HG03378 (cell line): ENCODE measurements around the gene MALRD1.

Experiments used
- ATAC-seq: cut with Tn5 transposase; IDR thresholded peaks from one replicate; pipeline ENCODE4 v1.9.1; 2021; ENCODE audit warnings: mild to moderate bottlenecking, moderate library complexity; ENCODE audit not compliant: unreplicated experiment

Gene MALRD1

DNA sequence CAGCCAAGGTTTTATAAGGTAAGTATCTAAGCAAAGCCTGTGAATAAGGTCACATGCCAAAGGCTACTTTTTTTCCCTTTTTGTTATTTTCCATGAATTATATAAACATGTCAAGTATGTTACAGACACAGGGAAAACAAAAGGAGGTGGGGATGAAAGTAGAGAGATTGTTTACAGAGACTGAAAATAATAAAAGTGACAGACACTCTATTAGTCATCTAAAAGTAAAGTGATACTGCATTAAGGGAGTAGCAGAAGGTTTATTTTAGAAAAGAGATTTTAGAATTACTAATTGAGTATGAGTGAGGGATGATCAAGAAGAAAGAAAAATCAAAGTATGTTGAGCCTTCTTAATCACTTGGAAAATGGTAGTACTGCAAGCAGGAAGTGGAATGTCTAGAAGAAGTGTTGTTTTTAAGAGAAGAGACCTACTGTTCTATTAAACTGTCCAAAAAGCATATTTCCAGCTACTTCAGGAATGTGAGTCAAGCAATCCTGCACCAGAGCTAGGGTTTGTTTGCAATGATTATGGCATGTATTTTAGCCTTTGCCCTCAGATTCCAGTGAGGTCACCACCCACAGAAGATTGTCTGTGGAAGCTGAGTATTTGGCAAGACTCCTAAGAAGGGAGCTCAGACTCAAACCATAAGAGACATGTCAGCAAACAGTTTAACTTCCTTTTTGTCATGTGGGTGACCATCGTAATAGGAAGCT, 589.7 kb downstream of the MALRD1 start:
- no peak for ATAC-seq

DNA sequence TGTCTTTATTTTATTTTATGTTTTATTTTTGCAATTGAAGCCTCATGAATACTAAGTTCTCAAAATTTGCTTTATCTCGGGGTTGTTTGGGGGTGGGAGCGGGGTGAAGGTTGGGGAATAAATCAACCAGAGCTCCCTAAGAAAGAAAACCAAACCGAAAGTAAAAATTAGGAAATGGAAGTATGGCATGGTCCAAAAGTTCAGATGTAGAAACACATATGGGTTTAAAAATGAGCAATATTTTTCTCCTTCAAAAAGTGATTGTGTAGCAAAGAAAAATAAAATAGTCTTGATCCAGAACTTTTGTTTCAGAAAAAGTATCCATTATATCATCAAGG, 590.3 kb downstream of the MALRD1 start:
- ATAC-seq, result no peak

DNA sequence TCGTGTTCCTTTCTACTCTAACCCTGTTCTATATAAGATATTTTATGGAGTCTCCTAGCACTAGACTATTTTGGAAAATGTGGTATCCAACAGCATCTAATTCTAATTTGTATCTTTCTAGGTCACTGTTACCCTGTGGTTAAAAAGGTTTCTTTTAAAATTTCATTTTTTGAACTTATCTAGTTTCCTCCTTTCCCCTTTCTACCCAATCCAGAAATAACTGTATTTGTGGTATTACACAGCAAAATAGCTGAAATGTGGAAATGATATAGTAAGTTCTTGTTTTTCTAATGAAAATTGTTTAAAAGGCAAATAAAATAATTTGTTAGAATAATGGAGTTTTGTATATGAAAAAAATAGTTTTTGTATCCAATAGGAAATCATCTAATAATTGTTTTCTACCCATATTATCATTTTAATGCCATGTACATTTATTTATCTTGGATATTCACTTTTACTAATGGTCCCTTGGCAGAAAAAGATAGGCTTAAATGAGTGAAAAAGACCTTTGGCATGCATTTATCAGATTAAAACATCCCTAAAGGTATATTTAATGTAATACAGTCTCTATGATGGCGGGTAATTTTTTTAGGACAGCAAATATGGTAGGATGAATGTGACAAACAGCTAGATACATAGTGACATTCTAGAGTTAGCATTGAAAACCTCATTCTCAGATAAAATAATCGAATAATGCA, 592.1 kb downstream of the MALRD1 start:
- no peak for ATAC-seq

DNA sequence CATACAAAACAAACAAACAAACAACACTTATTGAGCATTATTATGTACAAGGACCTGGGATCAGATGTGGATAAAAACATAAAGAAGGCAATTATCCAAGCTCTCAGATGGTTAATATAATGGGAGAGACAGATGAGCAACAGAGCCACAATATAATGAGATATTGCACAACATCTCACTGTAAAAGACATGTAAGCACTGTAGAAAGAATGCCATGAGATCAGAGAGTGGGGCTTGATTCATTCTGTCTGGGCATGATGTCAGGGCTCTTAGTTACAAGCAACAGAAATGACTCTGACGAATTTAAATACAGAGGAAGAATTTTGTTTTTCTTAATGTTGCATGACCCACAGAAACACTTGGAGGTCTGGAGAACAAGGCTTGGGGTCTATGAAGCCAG, 602.9 kb downstream of the MALRD1 start:
- no peak for ATAC-seq

DNA sequence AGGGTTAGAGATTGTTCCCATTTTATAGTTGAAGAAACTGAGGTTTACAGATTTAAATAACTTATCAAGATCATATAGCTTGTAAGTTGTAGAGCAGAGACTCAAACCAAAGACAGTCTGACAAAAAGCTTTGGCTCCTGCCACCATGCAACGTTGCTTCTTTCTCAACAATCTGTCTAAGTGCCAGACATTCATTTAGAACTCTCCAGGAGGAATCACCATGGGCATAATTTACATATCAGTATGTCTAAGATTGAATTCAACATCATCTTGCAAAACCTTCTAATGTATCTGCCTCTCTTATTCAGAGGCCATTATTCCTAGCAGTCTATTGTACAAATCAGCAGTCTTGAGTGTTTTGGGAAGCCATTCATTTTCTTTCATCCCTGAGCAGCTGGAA, 604.1 kb downstream of the MALRD1 start:
- no peak for ATAC-seq

DNA sequence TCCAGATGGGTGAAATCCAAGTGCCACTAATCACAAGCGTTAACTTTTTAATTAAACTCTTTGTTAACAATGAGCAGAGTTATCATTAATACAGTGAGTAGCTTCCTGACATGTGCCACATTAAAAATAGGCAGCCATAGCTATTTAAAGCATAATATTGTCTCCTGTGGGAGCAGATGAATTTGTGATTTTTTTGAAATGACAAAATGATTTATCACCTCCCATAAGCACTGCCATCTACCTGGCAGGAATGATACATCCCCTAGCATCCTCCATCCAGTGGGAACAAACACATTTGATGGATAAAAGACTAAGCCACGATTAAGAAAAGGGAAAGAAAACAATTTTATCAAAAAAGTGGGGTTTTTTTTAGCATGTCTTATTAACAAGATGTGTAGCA, 605.3 kb downstream of the MALRD1 start:
- ATAC-seq, result no peak

DNA sequence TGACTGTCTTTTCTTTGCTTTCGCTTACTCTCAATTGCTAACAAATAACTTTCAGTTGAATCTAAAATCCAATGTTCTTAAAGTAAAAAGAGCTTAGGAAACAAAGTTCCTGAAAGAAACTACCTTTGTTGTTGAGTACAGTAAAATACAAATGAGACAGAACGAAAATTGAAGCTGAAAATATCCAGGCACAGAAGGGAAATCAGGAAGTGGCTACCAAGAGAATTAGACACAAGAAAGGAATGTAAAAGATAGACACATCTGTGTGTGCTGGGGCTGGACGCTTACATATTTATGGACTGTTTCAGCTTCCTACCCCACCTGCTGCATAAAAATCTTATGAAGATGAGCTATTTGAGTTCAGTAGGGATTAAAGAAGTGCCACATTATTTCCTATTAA, 606.0 kb downstream of the MALRD1 start:
- ATAC-seq, result no peak

DNA sequence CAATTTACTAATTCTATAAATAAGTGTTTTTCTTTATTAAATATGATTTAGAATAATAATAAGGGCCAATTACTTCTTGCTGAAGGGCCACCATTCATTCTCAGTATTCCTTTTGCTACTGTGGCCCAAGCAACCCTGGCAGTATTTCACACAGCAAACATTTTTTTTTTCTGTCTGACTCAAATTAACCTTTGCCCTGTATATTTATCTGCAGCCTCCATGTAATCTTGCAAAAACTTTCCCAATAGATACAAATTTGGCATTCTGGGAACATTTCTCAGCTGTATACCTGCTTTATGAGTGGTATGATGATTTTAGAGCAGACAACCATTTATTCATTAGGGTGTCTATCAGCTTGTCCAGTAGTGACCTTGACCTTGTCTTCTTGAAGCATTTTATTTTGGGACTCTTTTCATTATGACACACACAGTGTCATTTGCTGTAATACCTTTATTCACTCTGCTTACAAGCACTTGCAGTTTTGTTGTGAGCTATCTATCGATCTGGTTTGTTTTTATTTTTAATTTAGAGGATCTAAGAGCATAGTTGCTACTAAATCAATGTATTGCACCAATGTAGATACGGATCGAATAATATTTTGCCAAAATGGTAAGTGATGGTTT, 607.9 kb downstream of the MALRD1 start:
- no peak for ATAC-seq

DNA sequence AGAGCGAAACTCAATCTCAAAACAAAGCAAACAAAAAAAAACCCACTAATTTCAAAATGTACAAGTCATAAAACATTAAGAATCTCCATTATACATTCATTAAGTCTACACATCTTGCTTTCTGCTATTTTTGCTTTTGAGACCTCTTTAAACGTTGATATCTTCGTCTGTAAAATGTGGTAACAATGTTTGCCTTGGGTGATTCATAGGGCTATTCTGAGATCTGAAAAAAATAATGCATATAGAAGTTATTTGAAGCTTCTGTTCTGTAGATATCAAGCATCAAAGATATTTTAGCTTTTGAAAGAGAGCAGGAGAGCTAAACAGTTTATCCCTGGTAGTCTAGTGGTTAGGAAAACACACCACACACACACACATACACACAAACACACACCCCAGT, 609.5 kb downstream of the MALRD1 start:
- ATAC-seq, result no peak

DNA sequence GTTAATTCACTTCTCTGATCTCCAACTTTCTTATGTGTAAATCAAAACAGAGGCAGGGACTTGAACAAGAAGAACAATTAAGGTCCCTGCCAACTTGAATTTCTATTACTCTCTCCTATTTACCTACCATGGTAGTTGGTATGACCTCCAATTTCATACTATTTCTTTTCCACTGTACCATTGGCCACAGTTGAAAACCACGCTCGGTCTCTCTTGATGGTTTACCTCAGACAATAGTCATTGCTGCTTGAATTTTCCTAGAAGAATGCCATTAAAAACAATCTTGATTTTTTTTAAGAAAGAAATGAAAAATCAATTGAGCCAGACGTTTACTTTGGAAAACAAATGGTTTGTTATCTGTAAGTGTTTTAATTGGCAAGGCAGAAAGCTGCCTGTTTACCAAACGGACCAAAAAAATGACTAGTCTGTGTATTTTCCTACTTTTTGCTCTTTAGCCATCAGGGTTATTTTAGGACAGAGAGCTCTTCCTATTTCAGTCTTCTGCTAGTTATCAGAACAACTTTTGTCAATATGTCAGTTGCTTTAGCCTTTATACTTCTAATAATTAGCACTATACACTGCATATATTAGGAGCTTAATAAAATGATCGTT, 610.1 kb downstream of the MALRD1 start:
- ATAC-seq, result no peak

DNA sequence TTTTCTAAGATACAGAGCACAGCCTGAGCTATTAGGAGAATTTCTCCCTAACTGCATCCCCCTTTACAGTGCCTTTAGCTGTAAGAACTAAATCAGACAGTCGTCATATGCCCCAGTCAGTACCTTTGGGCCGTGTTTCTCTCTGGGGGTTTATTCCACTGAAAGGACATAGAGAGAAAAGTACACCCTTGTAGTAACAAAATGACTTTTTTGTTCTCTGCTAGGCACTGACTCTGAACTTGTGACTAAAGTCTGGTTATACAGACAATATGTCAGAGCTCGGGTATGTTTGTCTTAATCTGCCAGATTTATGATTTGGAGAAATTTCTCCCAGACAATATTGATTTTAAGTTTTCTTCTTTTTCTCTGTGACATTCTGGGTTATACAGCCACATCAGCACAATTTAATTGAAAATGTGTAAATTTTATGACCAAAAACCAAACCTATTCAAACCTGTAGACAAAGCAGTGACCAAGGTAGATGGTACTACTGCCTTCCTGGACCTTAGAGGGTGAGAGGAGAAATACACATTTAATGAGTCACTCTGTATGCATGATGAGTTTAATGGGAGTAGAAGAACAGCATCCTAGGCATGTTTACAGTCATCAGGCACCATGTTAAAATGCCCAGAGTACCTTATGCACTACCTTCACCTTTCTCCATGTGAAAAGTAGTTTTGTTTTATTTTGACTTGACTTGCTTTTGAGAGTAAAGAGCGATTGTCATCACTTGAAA, 611.5 kb downstream of the MALRD1 start:
- ATAC-seq, result no peak

DNA sequence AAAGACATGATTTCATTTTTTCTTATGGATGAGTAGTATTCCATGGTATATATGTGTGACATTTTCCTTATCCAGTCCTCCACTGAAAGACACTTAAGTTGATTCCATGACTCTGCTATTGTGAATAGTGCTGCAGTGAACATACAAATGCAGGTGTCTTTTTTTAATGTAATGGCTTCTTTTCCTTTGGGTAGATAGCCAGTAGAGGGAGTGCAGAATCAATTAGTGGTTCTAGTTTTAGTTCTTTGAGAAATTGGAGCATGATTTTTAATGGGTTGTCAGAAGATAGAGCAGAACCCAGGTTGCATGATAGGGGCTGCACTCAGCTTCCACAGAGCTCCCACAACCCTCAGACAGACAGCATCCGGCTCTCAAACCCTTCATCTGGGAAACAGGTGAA, 614.7 kb downstream of the MALRD1 start:
- no peak for ATAC-seq

DNA sequence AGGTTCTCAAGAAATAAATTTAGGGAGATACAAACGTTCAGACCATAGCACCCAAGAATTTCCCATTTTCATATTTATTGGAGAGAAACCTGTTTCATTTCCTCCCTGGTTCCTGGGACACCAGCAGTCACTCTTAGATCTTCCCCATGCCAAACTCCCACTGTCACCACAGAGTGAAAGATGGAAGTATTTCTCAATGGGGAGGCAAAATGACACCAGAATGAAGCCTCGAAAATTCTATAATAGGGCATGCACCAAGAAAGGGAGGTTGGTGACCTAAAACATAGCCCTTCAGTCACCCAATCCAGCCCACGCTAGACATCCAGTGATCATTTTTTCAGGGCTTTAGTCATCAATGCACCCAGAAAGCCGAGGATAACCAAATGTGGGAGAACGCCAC, 619.5 kb downstream of the MALRD1 start:
- ATAC-seq, result no peak

DNA sequence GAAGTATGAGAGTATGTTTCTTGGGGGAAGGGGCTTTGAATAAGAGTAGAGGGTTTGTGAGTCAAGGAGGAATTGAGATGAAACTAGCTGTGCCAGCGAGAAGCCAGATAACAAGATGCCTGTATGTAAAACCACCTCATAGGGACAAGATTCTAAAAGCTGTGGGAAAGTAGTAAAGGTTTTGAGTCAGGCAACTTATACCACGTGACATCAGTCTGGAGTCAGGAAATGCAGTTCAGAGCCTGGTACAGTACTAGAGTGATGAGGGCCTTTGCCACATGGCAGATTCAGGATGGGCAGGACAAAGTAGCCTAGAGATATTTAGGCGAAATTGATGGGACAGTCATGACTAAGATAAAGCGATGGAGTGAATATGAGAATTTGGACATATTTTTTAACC, 627.5 kb downstream of the MALRD1 start:
- ATAC-seq, result no peak

DNA sequence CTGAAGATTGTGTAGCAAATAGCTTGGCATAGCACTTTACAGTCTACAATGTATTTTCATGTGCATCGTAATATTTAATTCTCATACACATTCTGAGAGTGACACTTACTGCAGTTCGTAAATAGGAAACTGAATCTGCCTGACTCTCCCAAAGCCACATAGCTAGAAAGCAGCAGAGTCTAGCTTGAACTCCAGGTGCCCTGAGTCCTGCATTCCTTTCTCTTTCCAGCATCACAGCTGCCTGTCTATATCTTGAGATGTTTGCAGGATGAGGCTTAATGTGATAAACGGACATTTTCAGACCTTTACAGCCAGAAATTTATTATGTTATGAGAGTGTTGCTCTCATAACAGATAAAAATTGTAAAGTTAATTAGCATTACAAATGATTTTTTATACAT, 634.8 kb downstream of the MALRD1 start:
- ATAC-seq, result no peak

DNA sequence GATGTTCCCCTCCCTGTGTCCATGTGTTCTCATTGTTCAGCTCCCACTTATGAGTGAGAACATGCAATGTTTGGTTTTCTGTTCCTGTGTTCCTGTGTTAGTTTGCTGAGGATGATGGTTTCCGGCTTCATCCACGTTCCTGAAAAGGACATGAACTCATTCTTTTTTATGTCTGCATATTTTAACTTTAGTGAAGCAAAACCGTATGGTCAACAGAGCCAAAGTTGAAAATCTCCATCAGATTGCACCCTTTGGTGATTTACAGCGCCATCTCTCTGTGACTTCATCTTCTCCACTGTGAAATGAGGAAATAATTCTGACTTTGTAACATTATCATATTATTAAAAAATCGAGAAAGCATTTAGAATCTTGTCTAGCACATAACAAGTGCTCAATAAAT, 635.4 kb downstream of the MALRD1 start:
- ATAC-seq, result no peak

DNA sequence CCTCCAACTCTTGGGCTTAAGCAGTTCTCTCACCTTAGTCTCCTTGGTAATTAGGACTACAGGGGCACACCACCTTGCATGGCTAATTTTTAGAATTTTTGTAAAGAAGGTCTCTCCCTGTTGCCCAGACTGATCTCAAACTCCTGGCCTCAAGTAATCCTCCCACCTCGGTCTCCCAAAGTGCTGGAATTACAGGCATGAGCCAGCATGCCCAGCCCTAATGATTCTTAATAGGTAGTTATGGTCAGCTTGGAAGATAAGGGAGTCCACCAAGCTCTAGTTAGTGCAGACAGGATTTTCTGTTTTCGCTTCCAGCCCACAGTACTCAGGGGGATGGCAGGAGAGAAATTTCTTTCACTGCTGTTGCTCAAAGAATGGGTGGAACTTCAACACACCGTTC, 639.7 kb downstream of the MALRD1 start:
- ATAC-seq, result no peak

DNA sequence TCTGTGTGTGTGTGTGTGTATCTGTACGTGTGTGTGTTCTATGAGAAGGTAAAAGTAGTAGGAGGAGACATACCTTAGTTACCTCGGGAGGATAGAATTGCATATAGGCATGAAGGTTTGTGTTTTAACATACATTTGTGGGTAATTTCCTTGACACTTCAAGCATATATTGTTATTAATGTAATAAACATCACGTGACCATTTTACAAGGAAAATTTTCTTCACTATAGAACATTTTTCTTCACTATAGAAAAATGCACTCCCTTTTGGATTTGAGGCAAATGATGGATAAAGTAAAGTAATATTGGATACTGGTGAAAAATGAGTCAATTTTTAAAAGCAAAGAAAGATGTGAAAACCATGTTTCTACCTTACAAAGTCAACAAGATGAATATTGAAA, 640.6 kb downstream of the MALRD1 start:
- ATAC-seq, result no peak

DNA sequence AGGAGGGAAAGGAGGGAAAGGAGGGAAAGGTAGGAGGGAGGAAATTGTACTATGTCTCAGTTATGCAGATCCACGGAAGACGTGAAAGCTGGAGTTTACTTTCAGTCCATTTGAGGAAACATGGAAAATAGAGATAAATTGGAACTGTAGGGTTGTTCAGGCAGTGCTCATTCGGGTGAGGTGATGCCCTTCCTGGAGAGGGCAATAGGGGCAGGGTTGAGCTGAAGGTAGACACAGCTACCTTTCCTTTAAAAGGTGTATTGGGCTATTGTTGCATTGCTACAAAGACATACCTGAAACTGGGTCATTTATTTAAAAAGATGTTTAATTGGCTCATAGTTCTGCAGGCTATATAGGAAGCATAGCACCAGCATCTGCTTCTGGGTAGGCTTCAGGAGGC, 650.7 kb downstream of the MALRD1 start:
- no peak for ATAC-seq

DNA sequence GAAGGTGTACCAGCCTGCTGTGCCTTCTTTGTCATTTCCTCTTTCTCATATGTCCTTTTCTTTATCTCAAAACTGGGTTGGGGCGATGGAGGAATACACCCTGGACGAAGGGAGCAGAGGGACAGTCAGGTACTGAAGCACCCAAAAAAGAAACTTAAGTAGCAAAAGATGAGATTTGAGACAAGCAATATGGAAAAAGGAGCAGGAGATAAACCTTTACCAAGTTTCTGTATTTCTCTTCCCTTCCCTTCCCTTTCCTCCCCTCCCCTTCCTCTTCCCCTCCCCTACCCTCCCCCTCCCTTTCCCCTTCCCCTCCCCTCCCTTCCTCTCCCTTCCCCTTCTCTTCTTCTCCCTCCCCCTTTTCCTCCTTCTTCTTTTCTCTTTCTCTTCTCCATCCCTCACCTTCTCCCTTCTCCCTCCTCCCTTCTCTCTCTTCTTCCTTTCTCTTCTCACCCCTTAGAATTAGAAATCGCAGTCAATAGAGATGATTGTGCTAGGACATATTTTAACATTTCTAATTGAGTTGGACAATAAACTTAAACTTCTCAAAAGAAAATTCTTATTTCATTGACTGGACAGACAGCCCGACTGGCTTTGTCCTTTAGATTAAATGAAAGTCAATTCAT, 652.9 kb downstream of the MALRD1 start:
- ATAC-seq, result no peak

DNA sequence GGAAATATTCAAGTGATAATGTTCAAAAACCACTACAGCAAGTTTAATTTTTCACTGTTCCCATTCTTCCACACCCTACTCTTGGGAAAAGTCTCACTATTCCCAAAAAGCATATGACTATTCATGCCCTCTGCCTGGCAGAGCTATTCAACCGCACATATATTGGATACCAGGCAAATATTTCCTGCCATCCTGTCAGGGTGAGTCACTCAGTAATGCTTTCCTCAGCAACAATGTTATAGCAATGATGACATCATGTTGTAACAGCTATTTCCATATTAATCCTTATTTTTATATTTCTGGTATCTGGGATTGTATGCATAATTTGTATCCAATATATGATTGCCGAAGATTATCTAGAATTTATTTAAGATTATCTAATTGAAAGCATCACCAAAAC, 653.6 kb downstream of the MALRD1 start:
- no peak for ATAC-seq
